Stimulated activated naive B cell treated with anti-CD40 and anti-IgM and Interleukin-4, amounts not matched to agents 10 μg/mL and 1 μg/mL and 100 μg/mL, for 72 hours (primary cell): Measurements from ENCODE around the gene MYH11.

ENCODE experiments used
- ATAC-seq, 2 donors: fragments of 150-1000 bp; cut with Tn5 transposase; replicated peaks; 2 replicates each; pipeline ENCODE4 v1.10.0; 2021; ENCODE audit warnings: moderate library complexity in 1 of 2
- DNase-seq: peaks from one replicate; pipeline ENCODE4 v3.0.0; 2021
- H3K27ac Mint-ChIP-seq: one replicate; pipeline ENCODE4 v1.8.0; 2022; ENCODE audit warnings: mild to moderate bottlenecking, mixed read lengths
- H3K27me3 Mint-ChIP-seq, 2 donors: one replicate each; pipeline ENCODE4 v1.8.0; 2022; ENCODE audit warnings: mixed read lengths in 2 of 2
- H3K36me3 Mint-ChIP-seq, 2 donors: one replicate each; pipeline ENCODE4 v1.8.0; 2022; ENCODE audit warnings: mixed read lengths in 2 of 2, mild to moderate bottlenecking in 1 of 2
- H3K4me1 Mint-ChIP-seq, 2 donors: one replicate each; pipeline ENCODE4 v1.8.0; 2022; ENCODE audit warnings: mixed read lengths in 2 of 2, mild to moderate bottlenecking in 1 of 2
- H3K4me3 Mint-ChIP-seq, 2 donors: one replicate each; pipeline ENCODE4 v1.8.0; 2022; ENCODE audit warnings: mild to moderate bottlenecking in 2 of 2, mixed read lengths in 2 of 2, moderate library complexity in 1 of 2
- H3K9me3 Mint-ChIP-seq, 2 donors: one replicate each; pipeline ENCODE4 v1.8.0; 2022; ENCODE audit warnings: mixed read lengths in 2 of 2, mild to moderate bottlenecking in 1 of 2

The MYH11 gene

GRCh38 chr16:15765116-15765515 lies 91.7 kb downstream of the MYH11 start:
- no peak overlapping the region for H3K27ac Mint-ChIP-seq
- H3K4me3 Mint-ChIP-seq = no peak overlapping the region
- no peak for DNase-seq
- no peaks in the 10 kb centered on the region for H3K36me3 Mint-ChIP-seq
- peaks cover 12 to 14% of the 10 kb centered on the region in 2 donors for H3K27me3 Mint-ChIP-seq
- H3K4me1 Mint-ChIP-seq = peaks cover 3 to 6% of the 10 kb centered on the region in 2 donors
- H3K9me3 Mint-ChIP-seq = no peaks in the 10 kb centered on the region
- no peak for ATAC-seq

- no peak overlapping the region for H3K27ac Mint-ChIP-seq
- H3K36me3 Mint-ChIP-seq = no peaks in the 10 kb centered on the region
- peaks cover 3 to 6% of the 10 kb centered on the region in 2 donors for H3K4me1 Mint-ChIP-seq
- no peaks in the 10 kb centered on the region for H3K9me3 Mint-ChIP-seq
- H3K27me3 Mint-ChIP-seq = peaks cover 20 to 21% of the 10 kb centered on the region in 2 donors
- H3K4me3 Mint-ChIP-seq = no peak overlapping the region
- DNase-seq (no peak), ATAC-seq (no peak)
These were observed 92.7 kb downstream of the MYH11 start for GRCh38 chr16:15764112-15764511.

- H3K27ac Mint-ChIP-seq = no peak overlapping the region
- ATAC-seq (no peak), DNase-seq (no peak)
- H3K4me1 Mint-ChIP-seq = peaks cover 0 to 4% of the 10 kb centered on the region in 2 donors
- H3K36me3 Mint-ChIP-seq = no peaks in the 10 kb centered on the region
- peaks cover 23 to 35% of the 10 kb centered on the region in 2 donors for H3K27me3 Mint-ChIP-seq
- no peaks in the 10 kb centered on the region for H3K9me3 Mint-ChIP-seq
- H3K4me3 Mint-ChIP-seq = no peak overlapping the region
These were observed 96.7 kb downstream of the MYH11 start for GRCh38 chr16:15760129-15760528.

GRCh38 chr16:15759070-15759469 lies 97.8 kb downstream of the MYH11 start:
- no peak overlapping the region for H3K4me3 Mint-ChIP-seq
- DNase-seq = no peak
- H3K27ac Mint-ChIP-seq = no peak overlapping the region
- H3K36me3 Mint-ChIP-seq = no peaks in the 10 kb centered on the region
- no peaks in the 10 kb centered on the region for H3K9me3 Mint-ChIP-seq
- peaks cover 0 to 4% of the 10 kb centered on the region in 2 donors for H3K4me1 Mint-ChIP-seq
- peaks cover 19 to 33% of the 10 kb centered on the region in 2 donors for H3K27me3 Mint-ChIP-seq
- no peak for ATAC-seq

GRCh38 chr16:15757630-15758251 lies 99.1 kb downstream of the MYH11 start:
- Mint-ChIP-seq H3K4me3 (no peak overlapping the region), H3K36me3 (no peaks in the 10 kb centered on the region), H3K27ac (no peak overlapping the region), H3K4me1 (peaks cover 0 to 4% of the 10 kb centered on the region in 2 donors), H3K9me3 (no peaks in the 10 kb centered on the region), H3K27me3 (peaks cover 19 to 33% of the 10 kb centered on the region in 2 donors)
- no peak for ATAC-seq
- no peak for DNase-seq

- DNase-seq = no peak
- Mint-ChIP-seq H3K27me3 (peaks cover 19 to 28% of the 10 kb centered on the region in 2 donors), H3K4me1 (peaks cover 0 to 4% of the 10 kb centered on the region in 2 donors), H3K27ac (no peak overlapping the region), H3K4me3 (peak overlapping the region in 1 of 2 donors; percentile 14), H3K9me3 (no peaks in the 10 kb centered on the region), H3K36me3 (no peaks in the 10 kb centered on the region)
- ATAC-seq = no peak
These were observed 99.8 kb downstream of the MYH11 start for GRCh38 chr16:15757077-15757386.

- ATAC-seq = no peak
- DNase-seq = no peak
- H3K9me3 Mint-ChIP-seq = no peaks in the 10 kb centered on the region
- H3K27me3 Mint-ChIP-seq = peaks cover 13 to 24% of the 10 kb centered on the region in 2 donors
- no peaks in the 10 kb centered on the region for H3K36me3 Mint-ChIP-seq
- H3K4me1 Mint-ChIP-seq = peaks cover 0 to 4% of the 10 kb centered on the region in 2 donors
- H3K4me3 Mint-ChIP-seq = no peak overlapping the region
- H3K27ac Mint-ChIP-seq = no peak overlapping the region
These were observed 101.8 kb downstream of the MYH11 start for GRCh38 chr16:15754821-15755534.

GRCh38 chr16:15752717-15753488 lies 103.9 kb downstream of the MYH11 start:
- Mint-ChIP-seq H3K9me3 (no peaks in the 10 kb centered on the region), H3K36me3 (peaks cover 7 to 13% of the 10 kb centered on the region in 2 donors), H3K27me3 (peaks cover 4 to 12% of the 10 kb centered on the region in 2 donors), H3K27ac (no peak overlapping the region), H3K4me1 (peaks cover 0 to 4% of the 10 kb centered on the region in 2 donors), H3K4me3 (no peak overlapping the region)
- DNase-seq (no peak), ATAC-seq (no peak)

GRCh38 chr16:15751940-15752339 lies 104.9 kb downstream of the MYH11 start:
- no peak overlapping the region for H3K4me3 Mint-ChIP-seq
- DNase-seq (no peak), ATAC-seq (no peak)
- H3K27ac Mint-ChIP-seq = no peak overlapping the region
- peaks cover 0 to 4% of the 10 kb centered on the region in 2 donors for H3K4me1 Mint-ChIP-seq
- peaks cover 4 to 7% of the 10 kb centered on the region in 2 donors for H3K27me3 Mint-ChIP-seq
- H3K9me3 Mint-ChIP-seq = no peaks in the 10 kb centered on the region
- peaks cover 9 to 13% of the 10 kb centered on the region in 2 donors for H3K36me3 Mint-ChIP-seq

GRCh38 chr16:15749985-15750384 lies 106.8 kb downstream of the MYH11 start:
- peaks cover 9 to 13% of the 10 kb centered on the region in 2 donors for H3K36me3 Mint-ChIP-seq
- ATAC-seq (no peak), DNase-seq (no peak)
- H3K9me3 Mint-ChIP-seq = no peaks in the 10 kb centered on the region
- H3K4me3 Mint-ChIP-seq = no peak overlapping the region
- peaks cover 0 to 1% of the 10 kb centered on the region in 2 donors for H3K4me1 Mint-ChIP-seq
- no peaks in the 10 kb centered on the region for H3K27me3 Mint-ChIP-seq
- no peak overlapping the region for H3K27ac Mint-ChIP-seq

- Mint-ChIP-seq H3K27me3 (no peaks in the 10 kb centered on the region), H3K4me1 (peaks cover 0 to 1% of the 10 kb centered on the region in 2 donors), H3K36me3 (peaks cover 9 to 13% of the 10 kb centered on the region in 2 donors), H3K27ac (no peak overlapping the region), H3K9me3 (no peaks in the 10 kb centered on the region), H3K4me3 (no peak overlapping the region)
- ATAC-seq (no peak), DNase-seq (no peak)
These were observed 107.5 kb downstream of the MYH11 start for GRCh38 chr16:15749371-15749770.

GRCh38 chr16:15748654-15749053 lies 108.2 kb downstream of the MYH11 start:
- Mint-ChIP-seq H3K9me3 (no peaks in the 10 kb centered on the region), H3K4me3 (no peak overlapping the region), H3K27ac (no peak overlapping the region), H3K36me3 (peaks cover 12 to 13% of the 10 kb centered on the region in 2 donors), H3K27me3 (no peaks in the 10 kb centered on the region), H3K4me1 (peaks cover 0 to 1% of the 10 kb centered on the region in 2 donors)
- ATAC-seq = no peak
- no peak for DNase-seq

GRCh38 chr16:15747937-15748336 lies 108.9 kb downstream of the MYH11 start:
- Mint-ChIP-seq H3K27me3 (no peaks in the 10 kb centered on the region), H3K4me3 (no peak overlapping the region), H3K27ac (no peak overlapping the region), H3K4me1 (peaks cover 0 to 1% of the 10 kb centered on the region in 2 donors), H3K36me3 (peaks cover 13 to 15% of the 10 kb centered on the region in 2 donors), H3K9me3 (no peaks in the 10 kb centered on the region)
- ATAC-seq (no peak), DNase-seq (no peak)

GRCh38 chr16:15746332-15746731 lies 110.5 kb downstream of the MYH11 start:
- Mint-ChIP-seq H3K4me1 (peaks cover 0 to 1% of the 10 kb centered on the region in 2 donors), H3K9me3 (peaks cover 0 to 2% of the 10 kb centered on the region in 2 donors), H3K4me3 (no peak overlapping the region), H3K36me3 (peaks cover 19 to 21% of the 10 kb centered on the region in 2 donors), H3K27ac (no peak overlapping the region), H3K27me3 (no peaks in the 10 kb centered on the region)
- DNase-seq (no peak), ATAC-seq (no peak)
